ENCODE data around the gene TSPAN32.

DNA sequence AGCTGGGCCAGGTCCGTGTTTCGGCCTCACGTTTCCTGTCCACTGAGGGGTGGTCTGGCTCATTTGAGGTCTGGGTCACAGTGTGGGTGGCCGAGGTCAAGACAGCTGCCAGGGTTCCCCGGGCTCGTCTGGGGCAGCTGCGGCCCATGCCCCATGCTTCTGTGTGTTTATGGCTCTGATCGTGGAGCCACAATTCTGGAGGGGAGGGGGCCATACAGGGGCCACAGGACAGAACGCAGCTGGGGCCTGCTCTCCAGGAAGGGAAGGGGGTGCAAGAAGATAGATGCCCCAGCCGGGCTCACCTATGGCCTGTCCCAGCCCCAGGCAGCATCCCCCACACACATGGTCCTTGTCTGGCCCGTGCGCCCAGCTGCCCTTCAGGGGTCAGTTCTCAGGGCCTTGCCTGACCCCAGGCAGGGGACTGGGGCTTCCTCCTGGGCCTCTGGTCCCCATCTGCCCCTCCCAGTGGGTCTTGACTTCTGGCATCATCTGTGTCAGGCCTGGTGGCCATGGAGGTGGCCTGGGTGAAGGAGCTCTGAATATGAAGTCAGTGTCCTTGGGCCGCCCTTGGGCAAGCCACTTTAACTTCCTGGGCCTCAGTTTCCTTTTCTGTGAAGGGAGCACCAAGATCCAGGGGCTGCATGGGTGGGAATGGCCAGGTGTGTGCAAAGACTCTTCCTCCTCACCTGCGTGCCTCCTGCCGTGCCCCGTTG lies 8.4 kb downstream of the TSPAN32 start:
- TF ChIP-seq ARNT (IDR thresholded peaks at IDR 0.05) = no peak
- TF ChIP-seq SUZ12 (IDR thresholded peaks at IDR 0.05) = no peak
- no peak for TF ChIP-seq L3MBTL2 (conservative IDR thresholded peaks at IDR 0.05)
